Immature natural killer cell (primary cell): ENCODE results near the gene IL15RA. TPM values are rescaled to one million over a fixed set of nuclear protein-coding genes. Genes with fewer than 3 reads are reported as not detected.
A peak's percentile ranks its signal among the peaks of the same experiment; 100 is the strongest.
"Not testable (repeated sequence)": the region's sequence is repeated elsewhere in the genome, so short reads cannot be mapped to it uniquely, and the experiment has no call there.

Experiments
- DNase-seq, 3 donors: peaks; one replicate each; pipeline ENCODE4 v3.0.0; 2022; ENCODE audit warnings: mixed read lengths in 1 of 3
- H3K27ac Mint-ChIP-seq, 6 donors: one replicate each; pipeline ENCODE4 v1.8.0; 2020; ENCODE audit warnings: mixed read lengths in 6 of 6, mild to moderate bottlenecking in 5 of 6, inconsistent platforms in 4 of 6, moderate library complexity in 3 of 6
- H3K27me3 Mint-ChIP-seq, 3 donors: one replicate each; pipeline ENCODE4 v1.8.0; 2020 to 2021; ENCODE audit warnings: low read depth in 3 of 3, mild to moderate bottlenecking in 3 of 3, mixed read lengths in 3 of 3, moderate library complexity in 3 of 3, inconsistent platforms in 1 of 3
- H3K36me3 Mint-ChIP-seq, 3 donors: one replicate each; pipeline ENCODE4 v1.8.0; 2020; ENCODE audit warnings: mixed read lengths in 3 of 3, inconsistent platforms in 2 of 3, mild to moderate bottlenecking in 2 of 3
- H3K4me1 Mint-ChIP-seq, 2 donors: one replicate each; pipeline ENCODE4 v1.8.0; 2020; ENCODE audit warnings: inconsistent platforms in 2 of 2, mild to moderate bottlenecking in 2 of 2, mixed read lengths in 2 of 2, moderate library complexity in 1 of 2
- H3K4me3 Mint-ChIP-seq, 5 donors: one replicate each; pipeline ENCODE4 v1.8.0; 2020; ENCODE audit warnings: mild to moderate bottlenecking in 5 of 5, mixed read lengths in 5 of 5, inconsistent platforms in 3 of 5, moderate library complexity in 3 of 5
- H3K9me3 Mint-ChIP-seq, 6 donors: one replicate each; pipeline ENCODE4 v1.8.0; 2020; ENCODE audit warnings: mild to moderate bottlenecking in 6 of 6, mixed read lengths in 6 of 6, inconsistent platforms in 4 of 6, moderate library complexity in 3 of 6
- polyA plus RNA-seq, 3 donors: library from polyadenylated mRNA; unstranded; fragments of 300-500 nt; fragmentation: Illumina TruSeq; gene quantifications; one replicate each; pipeline ENCODE4 v1.2.3, GENCODE V29; 2021

The IL15RA gene
- polyA plus RNA-seq, 3 donors from 2014 or later, result 7.4 to 22.6 (median 14.4) TPM

DNA sequence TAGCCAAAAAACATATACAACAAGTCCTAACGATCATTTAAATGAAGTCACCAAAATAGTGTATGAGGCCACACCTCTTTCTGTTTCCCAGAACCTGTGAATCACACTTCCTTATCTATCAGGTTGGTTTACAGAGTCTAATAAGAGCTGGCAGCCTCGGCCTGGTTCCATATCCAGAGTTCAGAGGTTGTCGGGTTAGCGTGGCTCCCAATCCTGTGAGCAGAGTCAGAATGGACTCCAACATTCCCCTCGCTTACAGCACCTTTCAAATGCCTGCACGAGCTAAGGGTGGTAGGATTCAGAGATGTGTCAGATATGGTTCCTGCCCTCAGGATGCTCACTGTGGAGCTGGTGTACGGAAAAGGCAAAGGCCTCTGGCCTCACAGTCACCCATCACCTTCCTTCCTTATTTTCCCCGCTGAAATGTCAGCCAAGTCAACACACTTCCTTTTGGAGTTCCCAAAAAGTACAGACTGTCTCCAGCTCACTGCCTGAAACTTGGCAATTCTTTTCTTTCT is 6.0 kb downstream of the IL15RA start:
- peak overlapping the region in 2 of 6 donors; percentile 9 to 41 for H3K27ac Mint-ChIP-seq
- no peak for DNase-seq
- peaks cover 0 to 2% (median 1%) of the 10 kb centered on the region in 3 donors for H3K27me3 Mint-ChIP-seq
- peaks cover 26 to 40% of the 10 kb centered on the region in 2 donors for H3K4me1 Mint-ChIP-seq
- no peaks in the 10 kb centered on the region for H3K9me3 Mint-ChIP-seq
- H3K4me3 Mint-ChIP-seq, result peak overlapping the region in 1 of 5 donors; percentile 41
- peaks cover 0 to 3% (median 0%) of the 10 kb centered on the region in 3 donors for H3K36me3 Mint-ChIP-seq

DNA sequence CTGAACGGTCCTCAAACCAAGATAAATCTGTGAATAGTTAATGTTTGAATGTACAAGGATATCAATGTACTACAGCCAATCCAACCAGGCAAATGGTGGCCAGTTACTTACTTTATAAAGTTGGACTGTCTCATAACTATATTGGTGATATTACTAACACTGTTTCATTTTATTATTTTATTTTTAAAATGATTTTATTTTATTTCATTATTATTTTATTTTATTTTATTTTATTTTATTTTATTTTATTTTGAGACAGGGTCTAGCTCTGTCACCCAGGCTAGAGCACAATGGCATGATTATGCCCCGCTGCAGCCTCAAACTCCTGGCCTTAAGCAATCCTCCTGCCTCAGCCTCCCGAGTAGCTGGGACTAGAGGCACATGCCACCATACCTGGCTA is 6.8 kb downstream of the IL15RA start:
- no peak for DNase-seq
- Mint-ChIP-seq H3K4me3 (peak overlapping the region in 1 of 5 donors; percentile 10), H3K9me3 (no peaks in the 10 kb centered on the region), H3K27me3 (peaks cover 0 to 2% (median 1%) of the 10 kb centered on the region in 3 donors), H3K4me1 (peaks cover 19 to 32% of the 10 kb centered on the region in 2 donors), H3K36me3 (peaks cover 0 to 3% (median 0%) of the 10 kb centered on the region in 3 donors), H3K27ac (no peak overlapping the region)

DNA sequence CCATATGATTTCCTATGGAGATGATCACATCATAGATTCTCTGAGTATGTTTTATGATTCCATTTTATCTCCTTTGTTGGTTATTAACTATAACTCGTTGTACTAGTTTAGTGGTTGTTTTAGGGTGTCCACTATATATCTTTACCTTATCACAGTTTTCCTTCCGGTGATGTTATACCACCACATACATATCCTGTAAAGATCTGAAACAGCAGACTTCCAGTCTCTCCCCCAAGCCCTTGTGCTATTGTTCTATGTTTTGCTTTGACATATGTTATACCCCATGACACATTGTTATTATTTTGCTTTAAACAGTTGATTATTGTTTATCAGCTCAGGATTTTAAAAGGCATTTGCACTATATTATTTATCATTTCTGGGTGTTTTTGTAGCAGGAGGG is 7.3 kb downstream of the IL15RA start:
- H3K27ac Mint-ChIP-seq, result no peak overlapping the region
- peaks cover 0 to 3% (median 3%) of the 10 kb centered on the region in 3 donors for H3K36me3 Mint-ChIP-seq
- peaks cover 0 to 2% (median 1%) of the 10 kb centered on the region in 3 donors for H3K27me3 Mint-ChIP-seq
- no peak overlapping the region for H3K4me3 Mint-ChIP-seq
- H3K4me1 Mint-ChIP-seq, result peaks cover 15 to 27% of the 10 kb centered on the region in 2 donors
- DNase-seq, result no peak
- no peaks in the 10 kb centered on the region for H3K9me3 Mint-ChIP-seq

DNA sequence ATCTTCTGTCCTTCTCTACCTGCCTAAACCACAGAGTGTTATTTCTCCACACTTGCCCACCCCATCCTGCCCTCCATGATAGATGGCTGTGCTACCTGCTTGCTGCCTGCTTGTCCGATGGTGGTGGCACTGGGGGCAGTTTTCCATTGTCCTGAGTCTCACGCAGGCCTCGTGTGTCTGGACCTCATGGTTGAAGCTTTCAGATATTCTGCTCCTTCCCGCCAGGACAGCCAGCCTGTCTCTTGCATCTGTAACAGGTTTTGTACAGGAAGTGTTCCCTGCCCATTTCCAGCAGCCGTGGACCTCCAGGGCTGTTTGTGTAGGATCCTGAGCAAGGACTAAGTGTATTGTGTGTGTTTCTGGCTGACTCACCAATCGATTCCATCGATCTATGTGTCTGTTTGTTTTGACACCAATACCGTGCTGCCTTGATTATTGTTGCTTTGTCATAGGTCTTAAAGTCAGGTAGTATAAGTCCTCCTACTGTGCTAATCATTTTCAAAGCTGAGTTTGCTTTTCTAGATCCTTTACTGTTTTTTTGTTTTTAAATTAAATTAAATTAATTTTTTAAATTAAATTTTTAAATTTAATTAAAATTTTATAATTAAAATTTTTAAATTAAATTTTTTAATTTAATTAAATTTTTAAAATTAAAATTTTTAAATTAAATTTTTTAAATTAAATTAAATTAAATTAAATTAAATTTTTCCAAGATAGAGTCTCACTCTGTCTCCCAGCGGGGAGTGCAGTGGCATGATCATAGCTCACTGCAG is 8.5 kb downstream of the IL15RA start:
- peaks cover 0 to 3% (median 3%) of the 10 kb centered on the region in 3 donors for H3K36me3 Mint-ChIP-seq
- no peak for DNase-seq
- H3K4me1 Mint-ChIP-seq, result peaks cover 13 to 24% of the 10 kb centered on the region in 2 donors
- no peaks in the 10 kb centered on the region for H3K9me3 Mint-ChIP-seq
- H3K27me3 Mint-ChIP-seq, result peaks cover 0 to 2% (median 1%) of the 10 kb centered on the region in 3 donors
- H3K4me3 Mint-ChIP-seq, result no peak overlapping the region
- no peak overlapping the region for H3K27ac Mint-ChIP-seq

DNA sequence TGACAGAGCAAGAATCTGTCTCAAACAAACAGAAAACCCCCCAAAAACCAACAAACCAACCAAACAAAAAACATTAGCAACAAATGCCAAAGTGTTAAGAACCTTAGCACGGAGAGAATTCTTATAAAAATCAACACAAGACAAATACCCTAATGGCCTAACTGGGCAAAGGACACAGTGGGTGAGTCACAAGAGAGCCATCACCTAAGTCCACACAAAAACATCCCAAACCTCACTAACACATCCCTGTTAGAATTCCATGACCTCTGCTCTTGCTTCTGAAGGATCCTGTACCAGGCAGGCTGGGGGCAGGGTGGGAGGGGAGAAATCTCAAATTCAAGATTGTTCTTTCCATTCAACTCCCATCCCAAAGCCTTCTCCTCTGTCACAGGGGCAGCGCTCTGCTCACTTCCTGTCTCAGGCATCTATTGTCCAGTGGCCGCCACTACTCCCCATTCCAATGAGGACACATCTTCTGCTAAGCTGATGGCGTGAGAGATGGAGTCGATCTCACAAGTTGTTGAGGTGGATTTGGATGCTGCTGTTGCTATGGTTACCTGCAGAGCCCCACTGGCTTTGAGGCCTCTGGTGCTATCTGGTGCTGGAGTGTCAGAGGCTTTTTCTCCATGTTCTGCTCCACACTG is 9.2 kb downstream of the IL15RA start:
- Mint-ChIP-seq H3K36me3 (peaks cover 0 to 3% (median 3%) of the 10 kb centered on the region in 3 donors), H3K4me1 (peaks cover 13 to 24% of the 10 kb centered on the region in 2 donors), H3K27me3 (peaks cover 0 to 2% (median 1%) of the 10 kb centered on the region in 3 donors), H3K4me3 (no peak overlapping the region), H3K9me3 (no peaks in the 10 kb centered on the region), H3K27ac (no peak overlapping the region)
- no peak for DNase-seq

DNA sequence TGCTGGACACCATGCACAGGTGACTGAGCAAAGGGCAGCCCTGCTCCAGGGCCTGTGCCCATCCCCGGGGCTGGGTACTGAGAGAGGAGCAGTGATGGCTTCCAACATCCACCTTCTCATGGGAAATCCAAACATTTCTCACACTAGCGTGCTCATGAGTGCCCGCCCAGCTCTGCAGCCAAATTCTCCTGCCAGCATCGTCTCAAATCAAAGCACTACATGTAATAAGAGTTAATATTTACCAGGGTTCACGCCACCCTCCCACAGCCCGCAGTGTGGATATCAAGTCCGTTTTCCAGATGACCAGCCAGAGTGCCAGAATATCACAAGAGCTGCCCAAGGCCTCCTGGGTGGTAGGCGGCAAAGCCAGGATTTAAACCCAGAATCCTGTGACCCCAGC is 12.1 kb downstream of the IL15RA start:
- no peak overlapping the region for H3K4me3 Mint-ChIP-seq
- peaks cover 3 to 13% (median 6%) of the 10 kb centered on the region in 3 donors for H3K36me3 Mint-ChIP-seq
- no peaks in the 10 kb centered on the region for H3K9me3 Mint-ChIP-seq
- H3K4me1 Mint-ChIP-seq, result peaks cover 0 to 6% of the 10 kb centered on the region in 2 donors
- peaks cover 0 to 2% (median 1%) of the 10 kb centered on the region in 3 donors for H3K27me3 Mint-ChIP-seq
- no peak overlapping the region for H3K27ac Mint-ChIP-seq
- DNase-seq, result no peak

DNA sequence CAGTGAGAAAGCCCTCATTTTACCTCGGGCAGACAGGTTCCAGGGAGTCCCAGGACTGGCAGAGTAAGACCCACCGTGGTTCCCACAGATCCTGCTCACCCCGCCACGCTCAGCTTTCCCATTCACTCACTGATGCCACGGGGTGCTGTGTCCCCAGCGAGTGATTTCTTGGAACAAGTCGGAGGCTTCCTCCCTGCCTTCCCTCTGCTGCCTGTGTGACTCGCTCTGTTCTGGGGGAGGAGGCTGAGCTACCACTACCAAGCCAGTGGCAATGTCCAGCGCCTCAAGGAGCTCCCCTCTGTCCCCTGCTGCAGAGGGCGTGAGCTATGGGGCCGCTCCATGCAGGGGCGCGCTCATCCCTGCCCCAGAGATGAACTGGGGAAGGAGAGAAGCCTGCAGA is 12.6 kb downstream of the IL15RA start:
- H3K27me3 Mint-ChIP-seq, result peaks cover 0 to 2% (median 1%) of the 10 kb centered on the region in 3 donors
- H3K4me3 Mint-ChIP-seq, result no peak overlapping the region
- H3K36me3 Mint-ChIP-seq, result peaks cover 3 to 16% (median 6%) of the 10 kb centered on the region in 3 donors
- no peak for DNase-seq
- no peaks in the 10 kb centered on the region for H3K9me3 Mint-ChIP-seq
- no peak overlapping the region for H3K27ac Mint-ChIP-seq
- H3K4me1 Mint-ChIP-seq, result peaks cover 0 to under 1% of the 10 kb centered on the region in 2 donors

DNA sequence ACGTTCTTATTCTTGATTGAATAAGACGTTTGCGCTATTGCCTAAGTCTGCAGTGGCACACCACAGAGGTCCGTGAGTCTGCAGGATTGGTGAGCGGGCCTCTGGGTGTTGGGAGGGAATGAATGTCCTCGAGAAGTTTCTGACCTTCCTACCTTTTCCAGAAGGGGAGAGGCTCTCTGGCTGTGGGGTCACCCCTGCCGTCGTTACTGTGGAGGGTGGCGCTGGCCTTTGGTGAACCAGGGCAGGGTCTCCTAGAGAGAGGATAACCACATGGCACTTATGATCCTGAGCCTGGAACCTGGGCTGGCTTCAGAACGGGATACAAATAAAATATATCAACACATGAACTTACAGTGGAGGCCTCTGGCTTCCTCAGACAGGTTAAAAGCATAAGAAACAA is 13.8 kb downstream of the IL15RA start:
- Mint-ChIP-seq H3K4me1 (no peaks in the 10 kb centered on the region), H3K27me3 (peaks cover 0 to 2% (median 1%) of the 10 kb centered on the region in 3 donors), H3K36me3 (peaks cover 3 to 18% (median 6%) of the 10 kb centered on the region in 3 donors), H3K4me3 (no peak overlapping the region), H3K27ac (no peak overlapping the region), H3K9me3 (no peaks in the 10 kb centered on the region)
- DNase-seq, result no peak

DNA sequence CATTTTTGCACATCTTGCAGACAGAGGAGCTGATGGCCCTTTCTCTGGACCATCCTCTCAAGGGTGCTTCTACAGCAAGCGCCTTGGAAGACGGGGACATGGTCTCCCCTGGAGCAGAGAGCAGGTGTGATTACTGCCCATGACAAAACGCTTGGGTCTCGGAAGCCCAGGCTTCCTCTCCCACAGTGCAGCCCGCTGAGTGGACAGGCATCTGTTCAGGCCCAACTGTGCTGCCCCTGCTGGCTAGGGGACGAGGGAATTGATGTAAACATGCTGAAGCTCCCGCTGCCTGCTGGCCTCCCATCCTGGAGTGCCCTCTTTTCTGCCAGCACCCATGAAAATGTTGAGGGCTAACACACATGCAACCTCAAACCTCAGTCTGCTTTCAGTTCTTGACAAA is 14.3 kb downstream of the IL15RA start:
- H3K4me1 Mint-ChIP-seq, result no peaks in the 10 kb centered on the region

DNA sequence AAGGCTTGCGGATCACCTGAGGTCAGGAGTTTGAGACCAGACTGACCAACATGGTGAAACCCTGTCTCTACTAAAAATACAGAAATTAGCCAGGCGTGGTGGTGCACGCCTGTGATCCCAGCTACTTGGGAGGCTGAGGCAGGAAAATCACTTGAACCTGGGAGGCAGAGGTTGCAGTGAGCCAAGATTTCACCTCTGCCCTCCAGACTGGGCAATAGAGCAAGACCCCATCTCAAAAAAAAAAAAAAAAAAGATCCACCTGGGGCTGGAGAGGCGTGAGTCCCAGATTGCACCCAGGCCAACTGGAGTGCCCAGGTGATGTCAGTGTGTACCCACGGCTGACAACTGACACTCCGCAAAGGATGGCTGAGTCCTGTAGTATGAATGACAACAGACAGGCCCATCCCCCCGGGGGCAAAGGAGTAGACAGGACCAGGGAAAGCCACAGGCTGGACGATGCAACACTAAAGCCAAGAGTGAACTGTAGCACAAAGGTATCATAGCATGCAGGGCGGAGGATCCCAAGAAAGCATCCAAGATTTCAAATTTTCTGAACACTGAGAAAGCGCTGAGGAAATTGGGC is 14.9 kb downstream of the IL15RA start:
- H3K4me3 Mint-ChIP-seq, DNase-seq, H3K4me1 Mint-ChIP-seq, H3K27me3 Mint-ChIP-seq, H3K9me3 Mint-ChIP-seq: not testable (repeated sequence)
- peak overlapping the region in 1 of 6 donors; percentile 42 for H3K27ac Mint-ChIP-seq
- peaks cover 6 to 17% (median 8%) of the 10 kb centered on the region in 3 donors for H3K36me3 Mint-ChIP-seq

More for the DNA sequence above, 14.3 kb downstream of the IL15RA start:
- H3K36me3 Mint-ChIP-seq, result peaks cover 4 to 17% (median 6%) of the 10 kb centered on the region in 3 donors
- no peak for DNase-seq
- no peaks in the 10 kb centered on the region for H3K9me3 Mint-ChIP-seq
- no peak overlapping the region for H3K27ac Mint-ChIP-seq
- H3K4me3 Mint-ChIP-seq, result no peak overlapping the region
- H3K27me3 Mint-ChIP-seq, result no peaks in the 10 kb centered on the region

DNA sequence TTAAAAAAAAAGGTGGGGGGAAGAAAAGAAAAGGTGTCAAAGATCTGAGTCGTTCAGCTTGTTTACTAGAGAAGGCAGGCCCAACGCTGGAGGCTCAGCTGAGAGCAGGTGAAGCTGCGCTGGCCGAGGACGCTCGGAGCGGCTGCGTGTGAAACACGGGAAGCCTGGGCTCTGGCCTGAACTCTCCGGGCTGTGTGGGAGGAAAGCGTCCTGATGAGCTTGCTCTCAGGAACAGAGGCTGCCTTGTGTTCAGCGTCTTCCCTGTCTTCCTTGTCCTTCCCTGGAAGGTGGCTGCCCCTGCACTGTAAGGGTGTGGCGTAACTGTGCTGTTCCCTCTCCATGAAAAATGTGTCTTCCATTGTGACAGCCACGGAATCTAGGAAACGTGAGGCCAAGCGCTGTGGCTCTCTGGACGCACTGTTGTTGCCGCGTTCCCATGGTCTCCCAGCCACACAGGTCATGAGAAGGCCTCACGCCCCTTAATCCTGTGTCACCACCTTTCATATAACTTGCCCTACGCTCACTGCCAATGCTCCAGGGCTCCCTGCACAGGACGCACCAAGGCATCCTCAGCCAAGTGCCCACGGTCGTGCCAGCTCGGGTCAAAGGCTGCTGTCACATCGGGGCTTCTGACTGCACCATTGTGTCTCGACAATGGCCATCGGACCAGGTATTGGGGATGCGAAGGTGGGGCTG is 15.8 kb downstream of the IL15RA start:
- H3K9me3 Mint-ChIP-seq, result no peaks in the 10 kb centered on the region
- H3K27ac Mint-ChIP-seq, result no peak overlapping the region
- no peak overlapping the region for H3K4me3 Mint-ChIP-seq
- DNase-seq, result no peak
- H3K27me3 Mint-ChIP-seq, result no peaks in the 10 kb centered on the region
- peaks cover 6 to 17% (median 8%) of the 10 kb centered on the region in 3 donors for H3K36me3 Mint-ChIP-seq
- no peaks in the 10 kb centered on the region for H3K4me1 Mint-ChIP-seq

DNA sequence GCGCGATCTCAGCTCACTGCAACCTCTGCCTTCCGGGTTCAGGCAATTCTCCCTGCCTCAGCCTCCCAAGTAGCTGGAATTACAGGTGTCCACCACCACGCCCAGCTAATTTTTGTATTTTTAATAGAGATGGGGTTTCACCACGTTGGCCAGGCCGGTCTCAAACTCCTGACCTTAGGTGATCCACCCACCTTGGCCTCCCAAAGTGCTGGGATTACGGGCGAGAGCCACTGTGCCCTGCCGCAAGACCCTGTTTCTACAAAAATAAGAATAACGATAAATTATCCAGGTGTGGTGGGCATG is 16.4 kb downstream of the IL15RA start:
- H3K27ac Mint-ChIP-seq, H3K4me3 Mint-ChIP-seq, H3K27me3 Mint-ChIP-seq: not testable (repeated sequence)

DNA sequence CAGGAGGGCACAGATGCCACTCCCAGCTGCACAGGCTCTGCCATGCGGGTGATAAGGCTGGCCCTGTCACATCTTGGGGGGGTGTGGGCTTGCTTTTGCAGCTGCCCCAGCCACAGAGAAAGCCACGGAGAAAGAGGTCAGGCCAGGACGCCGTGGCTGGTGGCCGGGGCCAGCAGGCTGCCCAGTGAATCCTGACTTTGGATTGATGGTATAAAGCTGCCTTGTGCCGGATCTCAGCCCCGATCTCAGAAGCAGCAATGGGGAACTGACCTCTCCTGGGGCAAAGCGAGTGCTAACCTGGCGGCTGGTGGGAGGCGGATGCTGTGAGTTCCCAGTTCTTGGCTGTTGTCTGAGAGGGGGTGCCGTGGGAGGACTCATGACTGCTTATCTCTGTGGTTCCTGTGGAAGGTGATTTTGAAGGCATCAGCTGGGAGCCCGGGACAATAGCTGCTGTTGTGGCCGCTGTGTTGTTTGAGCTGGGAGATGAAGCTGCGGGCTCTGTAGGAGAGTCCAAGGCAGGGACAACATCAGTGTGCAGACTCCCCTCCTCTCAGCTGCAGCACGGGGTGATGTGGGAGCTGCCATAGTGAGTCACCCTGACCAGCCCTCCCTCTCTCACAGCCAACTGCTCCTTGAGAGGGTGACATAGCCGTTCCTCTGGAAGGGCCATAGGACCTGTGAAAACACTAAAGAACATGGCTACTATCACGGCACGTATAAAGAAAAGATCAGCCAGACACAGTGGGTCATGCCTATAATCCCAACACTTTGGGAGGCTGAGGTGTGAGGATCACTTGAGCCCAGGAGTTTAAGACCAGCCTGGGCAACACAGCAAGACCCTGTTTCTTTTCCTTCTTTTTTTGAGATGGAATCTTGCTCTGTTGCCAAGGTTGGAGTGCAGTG is 17.0 kb downstream of the IL15RA start:
- Mint-ChIP-seq H3K27ac (no peak overlapping the region), H3K36me3 (peaks cover 5 to 17% (median 8%) of the 10 kb centered on the region in 3 donors), H3K9me3 (no peaks in the 10 kb centered on the region), H3K4me3 (no peak overlapping the region), H3K4me1 (no peaks in the 10 kb centered on the region), H3K27me3 (no peaks in the 10 kb centered on the region)
- DNase-seq, result no peak

More for the DNA sequence above, 16.4 kb downstream of the IL15RA start:
- not testable (repeated sequence) for H3K9me3 Mint-ChIP-seq, H3K4me1 Mint-ChIP-seq, DNase-seq
- peaks cover 6 to 17% (median 8%) of the 10 kb centered on the region in 3 donors for H3K36me3 Mint-ChIP-seq
